ENCODE results near the gene TBC1D14. TPM values are rescaled to one million over a fixed set of nuclear protein-coding genes. Genes with fewer than 3 reads are reported as not detected.
"Not testable (repeated sequence)": the region's sequence is repeated elsewhere in the genome, so short reads cannot be mapped to it uniquely, and the experiment has no call there.

Gene TBC1D14
- total RNA-seq, 2 experiments from 2014 or later, result 36.7 to 44.0 TPM

DNA sequence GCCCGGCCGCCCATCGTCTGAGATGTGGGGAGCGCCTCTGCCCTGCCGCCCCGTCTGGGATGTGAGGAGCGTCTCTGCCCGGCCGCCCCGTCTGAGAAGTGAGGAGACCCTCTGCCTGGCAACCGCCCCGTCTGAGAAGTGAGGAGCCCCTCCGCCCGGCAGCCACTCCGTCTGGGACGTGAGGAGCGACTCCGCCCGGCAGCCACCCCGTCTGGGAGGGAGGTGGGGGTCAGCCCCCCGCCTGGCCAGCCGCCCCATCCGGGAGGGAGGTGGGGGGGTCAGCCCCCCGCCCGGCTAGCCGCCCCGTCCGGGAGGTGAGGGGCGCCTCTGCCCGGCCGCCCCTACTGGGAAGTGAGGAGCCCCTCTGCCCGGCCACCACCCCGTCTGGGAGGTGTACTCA is 68.2 kb downstream of the TBC1D14 start:
- POLR2A ChIA-PET, result not testable (repeated sequence)

DNA sequence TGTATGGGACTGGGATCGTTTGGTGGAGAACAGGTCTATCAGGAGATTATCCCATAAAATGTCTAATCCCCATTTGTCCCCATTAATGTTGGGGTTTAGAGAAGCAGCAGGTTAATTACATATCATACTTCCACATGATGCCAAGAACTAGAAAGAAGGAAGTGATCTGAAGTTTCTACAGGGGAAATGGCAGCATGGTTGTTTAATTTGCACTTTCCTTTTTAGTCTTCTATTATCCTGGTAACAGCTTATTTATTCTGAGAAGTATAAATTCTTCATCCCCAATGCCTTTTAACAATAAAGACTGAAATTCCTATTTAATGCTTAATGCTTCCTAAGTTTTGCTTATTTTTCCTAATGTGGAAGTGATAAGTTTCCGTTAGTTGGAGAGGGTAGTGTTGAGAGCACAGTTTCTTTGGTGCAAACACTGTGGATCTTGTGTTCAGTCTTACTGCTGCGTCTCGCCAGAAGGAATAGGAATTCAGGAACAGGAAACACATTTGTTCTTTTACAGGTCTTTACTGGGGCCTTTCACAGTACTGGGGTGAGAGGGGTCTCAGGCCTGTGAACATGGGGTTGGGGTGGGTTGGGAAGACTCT is 74.0 kb downstream of the TBC1D14 start:
- CTCF ChIA-PET, result interaction anchor here (0.6 to 2.2 kb wide), 6 partner anchors 9 to 87 kb away, joined by 3 to 9 read pairs (median 3); no protein-coding TSS in a partner anchor
- POLR2A ChIA-PET, result interaction anchor here (0.6 to 1.0 kb wide), 2 partner anchors 14 to 274 kb away, joined by 3 read pairs; partner anchors contain the start of gene MRFAP1L1
- H3K27me3 Mint-ChIP-seq, result no peaks in the 10 kb centered on the region
- no peak overlapping the region for H3K4me3 Mint-ChIP-seq
- peaks cover 42% of the 10 kb centered on the region for H3K4me1 Mint-ChIP-seq
- H3K9me3 Mint-ChIP-seq (ENCODE audit: low read depth), result no peaks in the 10 kb centered on the region
- no peak for DNase-seq
- peak overlapping the region; percentile 43 for H3K27ac Mint-ChIP-seq
- ATAC-seq, result no peak
- peaks cover 7% of the 10 kb centered on the region for H3K36me3 Mint-ChIP-seq (ENCODE audit: low read depth)
- intact Hi-C loops (cut with DNase I, micrococcal nuclease), result loop anchor here in 1 of 2 experiments (10.0 kb wide), 1 partner anchor 269 kb away; the partner anchor contains the start of gene BLOC1S4

More for the DNA sequence above, 68.2 kb downstream of the TBC1D14 start:
- H3K27me3 Mint-ChIP-seq; ATAC-seq; H3K9me3 Mint-ChIP-seq (ENCODE audit: low read depth); H3K27ac Mint-ChIP-seq; DNase-seq; intact Hi-C loops (cut with DNase I, micrococcal nuclease); CTCF ChIA-PET; H3K36me3 Mint-ChIP-seq (ENCODE audit: low read depth); H3K4me3 Mint-ChIP-seq: not testable (repeated sequence)
- H3K4me1 Mint-ChIP-seq, result peaks cover 10% of the 10 kb centered on the region

DNA sequence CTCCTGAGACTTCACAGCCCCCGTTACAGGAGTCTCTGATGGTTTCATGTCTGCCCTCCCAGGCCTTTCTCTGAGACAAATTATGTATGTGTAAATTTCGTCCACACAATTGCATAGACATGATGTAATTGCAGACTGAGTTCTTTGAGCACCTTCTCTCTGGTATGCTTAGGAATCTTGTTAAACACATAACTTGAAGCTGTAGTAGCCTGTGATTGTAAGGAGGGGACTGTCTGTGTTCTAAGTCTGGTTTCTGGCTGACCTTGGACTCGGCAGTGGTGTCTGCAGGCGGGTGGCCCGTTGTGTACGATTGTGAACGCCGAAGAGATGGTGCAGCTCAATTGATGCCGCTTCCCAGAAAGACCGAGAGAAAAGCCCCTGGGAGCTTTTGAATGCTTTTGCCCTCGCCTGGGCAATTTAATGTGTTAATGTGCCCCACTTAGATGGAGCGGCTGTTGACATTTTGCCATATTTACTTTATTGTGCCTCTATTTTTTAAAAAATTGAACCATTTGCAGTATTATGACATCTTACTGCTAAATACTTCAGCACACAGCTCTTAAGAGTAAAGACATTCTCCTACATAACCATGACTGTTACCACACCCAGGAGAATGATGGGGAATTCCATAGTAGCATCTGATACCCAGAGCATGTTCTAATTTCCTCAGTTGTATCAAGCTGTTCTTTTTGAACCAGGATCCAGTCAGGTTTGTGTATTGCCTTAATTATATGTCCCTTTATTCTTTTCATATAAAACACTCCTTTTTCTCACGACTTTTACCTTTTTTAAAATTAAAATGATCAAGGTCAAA is 75.2 kb downstream of the TBC1D14 start:
- Mint-ChIP-seq H3K4me3 (peak overlapping the region; percentile 96), H3K36me3 (ENCODE audit: low read depth) (peaks cover 7% of the 10 kb centered on the region), H3K4me1 (peaks cover 54% of the 10 kb centered on the region), H3K27me3 (no peaks in the 10 kb centered on the region), H3K27ac (peak overlapping the region; percentile 68), H3K9me3 (ENCODE audit: low read depth) (no peaks in the 10 kb centered on the region)
- DNase-seq, result no peak
- ATAC-seq, result no peak
- intact Hi-C loops (cut with DNase I, micrococcal nuclease), result loop anchor here in 1 of 2 experiments (10.0 kb wide), 1 partner anchor 270 kb away; the partner anchor contains the start of gene BLOC1S4
- CTCF ChIA-PET, result interaction anchor here (1.3 to 2.2 kb wide), 4 partner anchors 10 to 86 kb away, joined by 3 to 9 read pairs (median 5); no protein-coding TSS in a partner anchor
- POLR2A ChIA-PET, result no interaction called here

DNA sequence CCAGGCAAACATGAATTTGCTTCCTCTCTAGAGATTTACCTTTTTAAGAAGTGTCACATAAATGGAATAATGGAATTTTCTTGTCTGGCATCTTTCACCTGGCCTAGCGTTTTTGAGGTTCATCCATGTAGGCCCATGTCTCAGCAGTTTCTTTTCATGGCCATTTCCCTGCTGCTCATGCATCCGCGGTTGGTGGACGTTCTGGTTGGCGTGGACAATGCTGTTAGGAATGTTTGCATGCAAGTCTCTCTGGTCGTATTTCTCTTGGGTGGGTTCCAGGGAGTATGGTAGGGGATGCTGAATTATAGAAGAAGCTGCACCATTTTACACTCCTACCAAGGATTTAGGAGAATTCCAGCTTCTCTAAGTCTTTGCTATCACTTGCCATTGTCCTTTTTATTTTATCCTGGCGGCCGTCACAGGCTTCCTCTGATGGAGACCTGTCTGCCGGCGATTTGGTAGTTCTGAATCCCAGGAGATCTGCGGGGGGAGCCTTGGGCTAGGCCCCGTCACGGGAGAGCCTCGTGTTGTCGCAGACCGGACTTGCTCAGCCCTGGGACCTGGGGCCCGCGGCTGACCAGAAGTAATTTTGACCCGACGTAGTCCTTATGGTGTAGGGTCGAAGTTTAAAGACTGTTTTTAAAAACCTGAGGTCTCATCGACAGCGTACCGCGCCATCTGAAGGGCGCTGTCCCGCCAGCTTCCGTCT is 76.6 kb downstream of the TBC1D14 start:
- H3K9me3 Mint-ChIP-seq (ENCODE audit: low read depth), result no peaks in the 10 kb centered on the region
- no peaks in the 10 kb centered on the region for H3K27me3 Mint-ChIP-seq
- ATAC-seq, result peak; percentile 4
- H3K27ac Mint-ChIP-seq, result peak overlapping the region; percentile 93
- peaks cover 62% of the 10 kb centered on the region for H3K4me1 Mint-ChIP-seq
- H3K4me3 Mint-ChIP-seq, result peak overlapping the region; percentile 96
- ChIA-PET POLR2A (interaction anchor here (1.2 to 1.6 kb wide), 2 partner anchors 59 to 82 kb away, joined by 3 to 10 read pairs; partner anchors contain the start of gene GRPEL1), CTCF (interaction anchor here (0.6 to 2.6 kb wide), 12 partner anchors 12 to 268 kb away, joined by 3 to 10 read pairs (median 3); partner anchors contain the start of gene TADA2B)
- intact Hi-C loops (cut with DNase I, micrococcal nuclease), result loop anchor here (2.0 to 10.0 kb wide), 6 partner anchors 57 to 1173 kb away; partner anchors contain the start of genes ABLIM2 (in 1 of the 2), BLOC1S4 (in 1 of the 2), KIAA0232 (in 1 of the 2) and MRFAP1 (in 1 of the 2)
- DNase-seq, result no peak
- H3K36me3 Mint-ChIP-seq (ENCODE audit: low read depth), result peaks cover 7% of the 10 kb centered on the region

DNA sequence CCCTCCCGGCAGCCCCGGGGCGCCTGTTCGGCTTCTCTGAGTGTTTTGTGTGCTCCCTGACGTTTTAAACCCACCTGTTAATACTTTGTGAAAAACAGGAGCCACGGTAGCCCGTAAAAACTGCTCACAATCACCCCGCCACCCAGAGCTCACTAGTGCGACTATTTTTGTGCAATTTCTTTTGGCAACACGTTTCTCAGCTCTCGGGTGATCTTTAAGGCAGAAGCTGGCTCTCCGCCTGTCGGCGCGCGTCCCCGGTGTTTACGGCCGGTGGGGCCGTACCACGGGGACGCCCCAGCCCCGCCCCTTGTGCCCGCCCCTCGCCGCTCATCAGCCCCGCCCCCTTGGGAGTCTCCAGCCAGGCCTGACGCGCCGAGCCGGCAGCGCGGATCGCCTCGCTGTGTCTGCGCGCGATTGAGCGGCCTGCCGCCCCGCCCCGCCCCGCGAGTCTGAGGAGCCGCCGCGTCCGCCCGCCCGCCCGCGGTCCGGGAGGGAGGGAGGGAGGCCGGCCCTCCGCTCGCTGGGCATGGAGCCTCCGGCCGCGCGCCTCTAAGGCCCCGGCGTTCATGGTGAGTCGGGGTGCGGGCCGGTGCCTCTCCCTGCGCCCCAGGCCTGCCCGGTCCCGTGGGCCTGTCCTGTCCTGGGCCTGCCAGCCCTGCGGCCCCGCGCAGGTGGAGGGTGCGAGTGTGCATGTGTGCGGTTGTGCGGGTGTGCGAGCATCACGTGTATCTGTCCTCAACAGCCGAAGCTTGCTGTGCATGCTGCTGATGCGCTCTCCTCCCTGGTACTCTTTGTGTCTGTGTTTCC is 77.4 kb downstream of the TBC1D14 start:
- DNase-seq, result peak; percentile 97
- CTCF ChIA-PET, result interaction anchor here (0.6 to 2.6 kb wide), 13 partner anchors 12 to 345 kb away, joined by 3 to 10 read pairs (median 3); partner anchors contain the start of gene TADA2B
- Mint-ChIP-seq H3K4me3 (peak overlapping the region; percentile 96), H3K36me3 (ENCODE audit: low read depth) (peaks cover 6% of the 10 kb centered on the region), H3K9me3 (ENCODE audit: low read depth) (no peaks in the 10 kb centered on the region), H3K4me1 (peaks cover 66% of the 10 kb centered on the region), H3K27ac (peak overlapping the region; percentile 93), H3K27me3 (no peaks in the 10 kb centered on the region)
- POLR2A ChIA-PET, result interaction anchor here (0.8 to 1.6 kb wide), 3 partner anchors 56 to 81 kb away, joined by 3 to 10 read pairs (median 3); partner anchors contain the start of gene GRPEL1
- intact Hi-C loops (cut with DNase I, micrococcal nuclease), result loop anchor here (1.0 to 10.0 kb wide), 15 partner anchors 13 to 1172 kb away; partner anchors contain the start of genes BLOC1S4 (in 2 of the 2), GRPEL1 (in 2 of the 2), TADA2B (in 2 of the 2) and TBC1D14 (in 2 of the 2)
- ATAC-seq, result peak; percentile 93

DNA sequence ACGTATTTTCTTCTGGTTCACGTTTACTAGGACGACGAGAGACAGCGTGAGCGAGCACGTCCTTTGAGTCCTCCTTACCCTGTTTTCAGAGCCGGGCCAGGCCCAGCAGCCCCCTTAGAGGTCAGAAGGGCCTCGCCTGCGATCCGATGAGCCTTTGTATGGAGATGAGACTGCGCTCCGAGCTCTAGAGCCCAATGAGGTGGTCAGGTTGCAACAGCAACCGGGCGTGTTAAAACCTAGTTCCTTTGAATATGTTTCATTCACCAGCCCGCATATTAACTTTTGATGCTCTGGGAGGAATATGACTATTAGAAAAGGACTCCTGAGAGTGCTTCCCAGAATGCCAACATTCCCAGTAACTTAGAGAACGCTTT is 77.9 kb downstream of the TBC1D14 start:
- H3K4me1 Mint-ChIP-seq, result peaks cover 66% of the 10 kb centered on the region
- peak overlapping the region; percentile 93 for H3K27ac Mint-ChIP-seq
- H3K4me3 Mint-ChIP-seq, result peak overlapping the region; percentile 96
- intact Hi-C loops (cut with DNase I, micrococcal nuclease), result loop anchor here (1.0 to 10.0 kb wide), 15 partner anchors 13 to 1171 kb away; partner anchors contain the start of genes BLOC1S4 (in 2 of the 2), GRPEL1 (in 2 of the 2), TADA2B (in 2 of the 2) and TBC1D14 (in 2 of the 2)
- ChIA-PET POLR2A (interaction anchor here (0.8 kb wide), 1 partner anchor 55 kb away, joined by 3 read pairs; a partner anchor contains a TSS), CTCF (interaction anchor here (0.7 to 2.6 kb wide), 7 partner anchors 12 to 236 kb away, joined by 3 to 10 read pairs (median 4); partner anchors contain the start of gene TADA2B)
- H3K36me3 Mint-ChIP-seq (ENCODE audit: low read depth), result peaks cover 6% of the 10 kb centered on the region
- no peaks in the 10 kb centered on the region for H3K27me3 Mint-ChIP-seq
- no peaks in the 10 kb centered on the region for H3K9me3 Mint-ChIP-seq (ENCODE audit: low read depth)
- ATAC-seq, result peak; percentile 5
- no peak for DNase-seq

DNA sequence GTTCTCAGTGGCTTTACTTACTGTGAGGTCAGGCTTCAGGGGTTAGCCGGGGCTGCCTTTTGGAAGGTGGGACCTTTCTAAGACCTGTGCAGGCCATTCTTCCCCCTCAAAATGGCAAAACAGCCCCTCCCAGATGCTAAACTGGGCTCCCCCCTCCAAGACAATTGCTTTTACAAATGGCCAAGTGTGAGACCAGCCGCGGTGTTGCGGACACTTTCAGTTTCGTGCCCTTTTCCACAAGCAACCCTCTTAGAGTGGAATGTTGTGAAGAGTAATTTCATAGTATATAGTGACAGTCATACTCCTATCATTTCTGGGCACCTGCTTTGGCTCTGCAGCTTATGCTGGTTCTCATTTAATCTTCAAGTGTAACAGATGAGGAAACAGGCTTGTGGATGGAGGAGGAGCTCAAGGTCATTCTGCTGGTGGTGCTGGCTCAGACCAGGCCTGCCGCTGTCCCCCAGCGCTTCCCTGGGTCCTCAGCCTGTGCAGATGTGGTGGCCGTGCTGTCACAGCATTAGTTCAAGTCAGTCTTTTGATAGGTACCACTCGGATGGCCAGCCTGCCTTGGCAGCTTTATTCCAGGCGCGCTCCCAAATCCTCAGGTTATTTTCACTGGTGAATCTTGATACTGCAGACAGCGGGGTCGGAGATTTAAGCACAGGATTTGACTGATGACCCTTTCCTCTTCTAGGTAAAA is 78.5 kb downstream of the TBC1D14 start:
- ChIA-PET CTCF (interaction anchor here (0.7 to 2.6 kb wide), 7 partner anchors 10 to 237 kb away, joined by 3 to 10 read pairs (median 4); no protein-coding TSS in a partner anchor), POLR2A (interaction anchor here (0.8 kb wide), 1 partner anchor 54 kb away, joined by 3 read pairs; a partner anchor contains a TSS)
- Mint-ChIP-seq H3K36me3 (ENCODE audit: low read depth) (peaks cover 8% of the 10 kb centered on the region), H3K27ac (peak overlapping the region; percentile 93), H3K9me3 (ENCODE audit: low read depth) (no peaks in the 10 kb centered on the region), H3K4me3 (peak overlapping the region; percentile 96), H3K27me3 (no peaks in the 10 kb centered on the region), H3K4me1 (peaks cover 65% of the 10 kb centered on the region)
- intact Hi-C loops (cut with DNase I, micrococcal nuclease), result loop anchor here in 1 of 2 experiments (10.0 kb wide), 1 partner anchor 273 kb away; the partner anchor contains the start of gene BLOC1S4
- DNase-seq, result no peak
- no peak for ATAC-seq

DNA sequence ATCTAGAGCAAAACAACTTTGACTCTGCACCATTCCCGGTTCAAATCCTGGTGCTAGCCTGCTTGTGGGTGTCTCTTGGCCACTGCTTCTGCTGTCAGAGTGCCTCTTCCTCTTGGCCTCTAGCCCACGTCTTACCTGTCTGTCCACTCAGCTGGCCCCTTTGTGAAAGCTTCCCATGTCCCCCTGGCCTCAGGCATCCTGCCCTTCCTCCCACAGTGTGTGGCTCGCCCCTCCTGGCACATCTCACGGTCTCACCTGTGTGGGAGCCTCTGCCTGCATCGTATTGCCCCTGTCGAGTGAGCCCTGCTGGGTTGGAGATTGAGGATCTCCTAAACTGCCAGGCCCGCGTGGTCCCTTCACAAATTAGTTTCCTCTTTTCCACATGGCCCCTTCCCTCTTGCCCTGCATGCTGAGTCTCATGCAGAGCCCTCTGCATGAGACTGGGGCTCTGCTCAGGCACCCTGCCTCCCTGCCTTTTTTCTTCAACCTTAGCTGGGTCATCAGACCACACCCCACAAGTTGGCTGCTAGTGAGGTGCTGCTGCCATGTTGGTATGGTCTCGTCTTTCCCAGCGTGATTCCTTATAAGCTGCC is 79.8 kb downstream of the TBC1D14 start:
- ChIA-PET CTCF (interaction anchor here (0.8 to 1.4 kb wide), 2 partner anchors 16 to 52 kb away, joined by 3 read pairs; no protein-coding TSS in a partner anchor), POLR2A (no interaction called here)
- H3K4me1 Mint-ChIP-seq, result peaks cover 57% of the 10 kb centered on the region

DNA sequence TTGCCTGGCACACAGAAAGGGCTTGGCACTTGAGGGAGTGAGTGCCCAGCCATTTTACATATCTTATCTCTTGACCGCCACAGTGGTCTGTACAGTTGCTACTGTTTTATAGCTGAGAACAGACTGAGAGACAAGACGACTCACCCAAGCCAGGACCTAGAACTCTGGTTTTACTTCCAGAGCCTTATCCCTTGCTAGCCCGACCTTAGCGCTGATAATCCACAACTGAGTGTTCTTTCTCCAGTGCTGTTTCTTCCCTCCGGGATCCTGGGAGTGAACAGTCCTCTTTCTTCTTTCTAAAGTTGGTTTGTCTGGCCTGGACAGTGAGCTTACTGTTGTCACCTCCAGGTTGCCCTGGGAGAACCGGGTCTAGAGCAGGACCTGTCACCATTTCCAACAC is 81.0 kb downstream of the TBC1D14 start:
- POLR2A ChIA-PET, result no interaction called here
- no peak for ATAC-seq
- peaks cover 44% of the 10 kb centered on the region for H3K4me1 Mint-ChIP-seq

More for the DNA sequence above, 79.8 kb downstream of the TBC1D14 start:
- H3K4me3 Mint-ChIP-seq, result peak overlapping the region; percentile 96
- DNase-seq (no peak), ATAC-seq (no peak)
- no peaks in the 10 kb centered on the region for H3K27me3 Mint-ChIP-seq
- no peaks in the 10 kb centered on the region for H3K9me3 Mint-ChIP-seq (ENCODE audit: low read depth)
- peak overlapping the region; percentile 57 for H3K27ac Mint-ChIP-seq
- intact Hi-C loops (cut with DNase I, micrococcal nuclease), result loop anchor here in 1 of 2 experiments (10.0 kb wide), 1 partner anchor 275 kb away; the partner anchor contains the start of gene BLOC1S4
- H3K36me3 Mint-ChIP-seq (ENCODE audit: low read depth), result peaks cover 14% of the 10 kb centered on the region

More for the DNA sequence above, 81.0 kb downstream of the TBC1D14 start:
- no peak for DNase-seq
- no peaks in the 10 kb centered on the region for H3K9me3 Mint-ChIP-seq (ENCODE audit: low read depth)
- H3K27me3 Mint-ChIP-seq, result no peaks in the 10 kb centered on the region
- peaks cover 22% of the 10 kb centered on the region for H3K36me3 Mint-ChIP-seq (ENCODE audit: low read depth)
- intact Hi-C loops (cut with DNase I, micrococcal nuclease), result no loop called here
- no peak overlapping the region for H3K27ac Mint-ChIP-seq
- CTCF ChIA-PET, result interaction anchor here (1.4 kb wide), 1 partner anchor 17 kb away, joined by 3 read pairs; no protein-coding TSS in a partner anchor
- H3K4me3 Mint-ChIP-seq, result no peak overlapping the region
